B cell (primary cell): ENCODE results near the gene ST13. TPM values are rescaled to one million over a fixed set of nuclear protein-coding genes. Genes with fewer than 3 reads are reported as not detected.

ENCODE experiments used
- ATAC-seq: fragments of 200-7000 bp; cut with Tn5 transposase; one replicate; pipeline ENCODE4 v1.10.0; 2021; ENCODE audit warnings: low read depth, mild to moderate bottlenecking, moderate number of reproducible peaks, moderate library complexity
- CTCF ChIA-PET: fragments of 350-600 bp; sonication (Branson Sonifier 250); formaldehyde crosslinking; loops from one replicate; lab custom pipeline; 2021; ENCODE audit warnings: antibody characterized with exemption, inconsistent platforms; lab: Charles Lee
- POLR2A ChIA-PET: fragments of 350-600 bp; sonication (Branson Sonifier 250); formaldehyde crosslinking; loops from one replicate; lab custom pipeline; 2021; ENCODE audit warnings: antibody characterized with exemption; lab: Charles Lee
- DNase-seq: peaks from one replicate; pipeline ENCODE4 v3.0.0; 2013
- H2AFZ ChIP-seq: 2 replicates; pipeline ENCODE4 v1.6.1; 2012; ENCODE audit warnings: mild to moderate bottlenecking, low read depth, low read length; ENCODE audit not compliant: insufficient read depth, poor library complexity, severe bottlenecking
- H3K27ac ChIP-seq, 2 donors: 1 replicate in 1 of 2; 2 replicates in 1 of 2; pipeline ENCODE4 v1.5.1; 2012 to 2013; ENCODE audit warnings: low read length in 2 of 2, mild to moderate bottlenecking in 2 of 2, moderate library complexity in 1 of 2
- H3K27me3 ChIP-seq, 4 experiments: fragments of 200-600 bp in 1 of 4; sonication (generic) in 1 of 4; replicated peaks in 1 of 4; 1 replicate in 2 of 4; 2 replicates in 2 of 4; pipeline versions ENCODE4 v1.6.1 to v1.7.0; 2013 to 2016; ENCODE audit warnings: low read length in 3 of 4, mild to moderate bottlenecking in 2 of 4, mixed read lengths in 1 of 4, moderate library complexity in 1 of 4; ENCODE audit not compliant: insufficient read depth in 4 of 4, control insufficient read depth in 3 of 4; ENCODE audit errors: control extremely low read depth in 1 of 4
- H3K36me3 ChIP-seq, 2 experiments: replicated peaks in 1 of 2; 1 replicate in 1 of 2; 2 replicates in 1 of 2; pipeline versions ENCODE4 v1.6.1 to v1.7.1; 2013; ENCODE audit warnings: low read length in 1 of 2; ENCODE audit not compliant: insufficient read depth in 2 of 2, control insufficient read depth in 1 of 2; ENCODE audit errors: control extremely low read depth in 1 of 2, extremely low read depth in 1 of 2
- H3K4me1 ChIP-seq, 2 donors: fragments of 200-600 bp in 1 of 2; sonication (generic) in 1 of 2; 1 replicate in 1 of 2; 2 replicates in 1 of 2; pipeline versions ENCODE4 v1.5.1 to v1.6.1; 2013 to 2017; ENCODE audit warnings: low read length in 2 of 2; ENCODE audit not compliant: control insufficient read depth in 2 of 2, insufficient read depth in 2 of 2
- H3K4me2 ChIP-seq: replicated peaks from 2 replicates; pipeline ENCODE3; 2012; ENCODE audit warnings: mild to moderate bottlenecking, low read depth, low read length; ENCODE audit not compliant: poor library complexity, severe bottlenecking
- H3K4me3 ChIP-seq, 5 experiments: fragments of 200-600 bp in 1 of 5; sonication (generic) in 1 of 5; 1 replicate in 3 of 5; 2 replicates in 2 of 5; pipeline versions ENCODE4 v1.5.1 to v1.7.0; 2011 to 2016; ENCODE audit warnings: low read length in 4 of 5, mild to moderate bottlenecking in 4 of 5, low read depth in 2 of 5, control low read depth in 1 of 5, moderate library complexity in 1 of 5; ENCODE audit not compliant: insufficient read depth in 1 of 5; ENCODE audit errors: control extremely low read depth in 1 of 5, extremely low read depth in 1 of 5
- H3K79me2 ChIP-seq: fragments of 200-600 bp; sonication (generic); one replicate; pipeline ENCODE4 v1.6.0; 2016; ENCODE audit warnings: low read length; ENCODE audit not compliant: control insufficient read depth, insufficient read depth
- H3K9ac ChIP-seq: fragments of 200-600 bp; sonication (generic); 2 replicates; pipeline ENCODE4 v1.6.1; 2017; ENCODE audit warnings: mild to moderate bottlenecking, low read length, moderate library complexity
- H3K9me3 ChIP-seq, 3 donors: one replicate each; pipeline versions ENCODE4 v1.6.1 to v1.7.1; 2013; ENCODE audit warnings: low read length in 2 of 3; ENCODE audit not compliant: control insufficient read depth in 2 of 3, insufficient read depth in 1 of 3; ENCODE audit errors: control extremely low read depth in 1 of 3
- H4K20me1 ChIP-seq: 2 replicates; pipeline ENCODE4 v1.6.0; 2012; ENCODE audit warnings: mild to moderate bottlenecking, low read length; ENCODE audit not compliant: insufficient read depth, control insufficient read depth, poor library complexity, severe bottlenecking
- H3K27ac Mint-ChIP-seq: one replicate; pipeline ENCODE4 v1.8.0; 2021; ENCODE audit warnings: mixed read lengths
- H3K27me3 Mint-ChIP-seq: one replicate; pipeline ENCODE4 v1.8.0; 2021; ENCODE audit warnings: mixed read lengths
- H3K4me1 Mint-ChIP-seq: one replicate; pipeline ENCODE4 v1.8.0; 2021; ENCODE audit warnings: mixed read lengths
- H3K4me3 Mint-ChIP-seq: one replicate; pipeline ENCODE4 v1.8.0; 2021; ENCODE audit warnings: mixed read lengths
- H3K9me3 Mint-ChIP-seq: one replicate; pipeline ENCODE4 v1.8.0; 2022; ENCODE audit warnings: mixed read lengths; ENCODE audit not compliant: insufficient read depth
- CTCF ChIP-seq: fragments of 200-600 bp; IDR thresholded peaks from one replicate; pipeline ENCODE4 v1.8.0; 2022; ENCODE audit warnings: antibody characterized with exemption, mild to moderate bottlenecking
- EZH2 ChIP-seq: IDR thresholded peaks from 2 replicates; pipeline ENCODE4 v1.6.1; 2012; ENCODE audit warnings: borderline replicate concordance, low read depth, mild to moderate bottlenecking, moderate library complexity, low read length; ENCODE audit not compliant: insufficient read depth, poor library complexity, severe bottlenecking
- WGBS: methylation state at CpG from one replicate; pipeline ENCODE4 v1.1.5; 2013; ENCODE audit warnings: missing lambda C conversion rate; ENCODE audit not compliant: insufficient coverage; 5-methylcytosine and 5-hydroxymethylcytosine counted together
- intact Hi-C: fragments of 100-400 bp; cut with micrococcal nuclease; formaldehyde crosslinking; loops from one replicate; pipeline ENCODE4 v1.10.0; 2022
- polyA plus RNA-seq: library from polyadenylated mRNA; depleted of rRNA; stranded (reverse); fragments of >200 nt; gene quantifications from 2 replicates; pipeline ENCODE4 v1.2.3, GENCODE V29; 2012
- total RNA-seq, 2 donors: library from RNA; stranded (reverse); fragments of 120-200 nt in 1 of 2; gene quantifications; 1 replicate in 1 of 2; 2 replicates in 1 of 2; pipeline versions ENCODE4 v1.2.3 to v1.2.4, GENCODE V29; 2013 to 2022

Gene ST13
- total and polyA plus RNA-seq, 2 donors (not counting 1 experiment from before 2014, with no cell fraction given) = 44.6 to 187 TPM

- Mint-ChIP-seq H3K27me3 (no peaks in the 10 kb centered on the region), H3K4me1 (peaks cover 7% of the 10 kb centered on the region), H3K4me3 (no peak overlapping the region), H3K27ac (no peak overlapping the region), H3K9me3 (no peaks in the 10 kb centered on the region)
- ChIA-PET CTCF (interaction anchor here (0.8 kb wide), 1 partner anchor 369 kb away, joined by 3 read pairs; no protein-coding TSS in a partner anchor), POLR2A (no interaction called here)
- Histone ChIP-seq H4K20me1 (peaks cover 10% of the 10 kb centered on the region), H3K79me2 (peaks cover 20% of the 10 kb centered on the region), H3K27ac (no peak overlapping the region), H2AFZ (no peak overlapping the region), H3K4me1 (no peaks in the 10 kb centered on the region), H3K9me3 (no peaks in the 10 kb centered on the region), H3K9ac (no peak overlapping the region), H3K4me3 (no peak overlapping the region), H3K4me2 (no peak overlapping the region), H3K36me3 (peaks cover 0 to 11% of the 10 kb centered on the region in 2 experiments), H3K27me3 (no peaks in the 10 kb centered on the region)
- DNase-seq = no peak
- intact Hi-C loops = no loop called here
- no peak for ATAC-seq
- TF ChIP-seq EZH2 (no peak), CTCF (no peak)
- WGBS = 100% methylated on average over 4 of the region's 4 CpGs
Observed at GRCh38 chr22:40805239-40805638, 51.2 kb downstream of the ST13 start.

GRCh38 chr22:40803321-40803720 is 53.1 kb downstream of the ST13 start:
- ATAC-seq (no peak), DNase-seq (no peak)
- H3K27me3 ChIP-seq = no peaks in the 10 kb centered on the region
- Mint-ChIP-seq H3K27me3 (no peaks in the 10 kb centered on the region), H3K27ac (no peak overlapping the region), H3K4me1 (peaks cover 3% of the 10 kb centered on the region), H3K4me3 (no peak overlapping the region), H3K9me3 (no peaks in the 10 kb centered on the region)
- peaks cover 0 to 11% of the 10 kb centered on the region in 2 experiments for H3K36me3 ChIP-seq
- peaks cover 10% of the 10 kb centered on the region for H4K20me1 ChIP-seq
- H3K27ac ChIP-seq = no peak overlapping the region
- CTCF ChIA-PET = no interaction called here
- intact Hi-C loops = no loop called here
- H3K4me2 ChIP-seq = no peak overlapping the region
- POLR2A ChIA-PET = no interaction called here
- WGBS = no CpG with 5 or more reads among the region's 1 CpG
- H3K4me1 ChIP-seq = no peaks in the 10 kb centered on the region
- TF ChIP-seq CTCF (no peak), EZH2 (no peak)
- no peak overlapping the region for H3K9ac ChIP-seq
- H3K79me2 ChIP-seq = peaks cover 6% of the 10 kb centered on the region
- H3K9me3 ChIP-seq = no peaks in the 10 kb centered on the region
- H3K4me3 ChIP-seq = no peak overlapping the region
- H2AFZ ChIP-seq = no peak overlapping the region
